NB4 (cell line): Measurements from ENCODE around the gene MAD2L2.

ENCODE experiments used
- DNase-seq: peaks from one replicate; pipeline ENCODE4 v3.0.0; 2010; ENCODE audit warnings: low read depth
- H3K4me3 ChIP-seq: one replicate; pipeline ENCODE4 v1.5.1; 2011; ENCODE audit warnings: mild to moderate bottlenecking, low read depth, low read length, moderate library complexity
- MYC ChIP-seq: IDR thresholded peaks from 2 replicates; pipeline ENCODE4 v1.6.1; 2011; ENCODE audit warnings: low read depth, low read length
- POLR2A ChIP-seq: IDR thresholded peaks from 2 replicates; pipeline ENCODE4 v1.6.1; 2011; ENCODE audit warnings: mild to moderate bottlenecking; ENCODE audit not compliant: insufficient read length; ENCODE audit errors: extremely low read depth
- TF ChIP-seq, protein P1 (sequence below): IDR thresholded peaks from 2 replicates; pipeline ENCODE4 v1.6.1; 2011; ENCODE audit warnings: low read depth, low read length
- TF ChIP-seq, protein P2 (sequence below): IDR thresholded peaks from one replicate; pipeline ENCODE4 v1.5.1; 2012; ENCODE audit warnings: low read depth, low read length

MAD2L2 gene

DNA sequence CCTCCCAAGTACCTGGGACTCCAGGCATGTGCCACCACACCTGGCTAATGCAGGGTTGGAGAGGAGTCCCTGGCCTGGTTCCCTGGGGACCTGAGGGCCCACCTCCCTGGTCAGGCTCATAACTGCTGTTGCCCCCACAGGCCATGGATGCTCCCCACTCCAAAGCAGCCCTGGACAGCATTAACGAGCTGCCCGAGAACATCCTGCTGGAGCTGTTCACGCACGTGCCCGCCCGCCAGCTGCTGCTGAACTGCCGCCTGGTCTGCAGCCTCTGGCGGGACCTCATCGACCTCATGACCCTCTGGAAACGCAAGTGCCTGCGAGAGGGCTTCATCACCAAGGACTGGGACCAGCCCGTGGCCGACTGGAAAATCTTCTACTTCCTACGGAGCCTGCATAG, 12.4 kb downstream of the MAD2L2 start:
- DNase-seq: no peak
- TF ChIP-seq, protein P1, sequence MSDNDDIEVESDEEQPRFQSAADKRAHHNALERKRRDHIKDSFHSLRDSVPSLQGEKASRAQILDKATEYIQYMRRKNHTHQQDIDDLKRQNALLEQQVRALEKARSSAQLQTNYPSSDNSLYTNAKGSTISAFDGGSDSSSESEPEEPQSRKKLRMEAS: no peak
- TF ChIP-seq MYC (no peak), POLR2A (no peak)
- TF ChIP-seq, protein P2, sequence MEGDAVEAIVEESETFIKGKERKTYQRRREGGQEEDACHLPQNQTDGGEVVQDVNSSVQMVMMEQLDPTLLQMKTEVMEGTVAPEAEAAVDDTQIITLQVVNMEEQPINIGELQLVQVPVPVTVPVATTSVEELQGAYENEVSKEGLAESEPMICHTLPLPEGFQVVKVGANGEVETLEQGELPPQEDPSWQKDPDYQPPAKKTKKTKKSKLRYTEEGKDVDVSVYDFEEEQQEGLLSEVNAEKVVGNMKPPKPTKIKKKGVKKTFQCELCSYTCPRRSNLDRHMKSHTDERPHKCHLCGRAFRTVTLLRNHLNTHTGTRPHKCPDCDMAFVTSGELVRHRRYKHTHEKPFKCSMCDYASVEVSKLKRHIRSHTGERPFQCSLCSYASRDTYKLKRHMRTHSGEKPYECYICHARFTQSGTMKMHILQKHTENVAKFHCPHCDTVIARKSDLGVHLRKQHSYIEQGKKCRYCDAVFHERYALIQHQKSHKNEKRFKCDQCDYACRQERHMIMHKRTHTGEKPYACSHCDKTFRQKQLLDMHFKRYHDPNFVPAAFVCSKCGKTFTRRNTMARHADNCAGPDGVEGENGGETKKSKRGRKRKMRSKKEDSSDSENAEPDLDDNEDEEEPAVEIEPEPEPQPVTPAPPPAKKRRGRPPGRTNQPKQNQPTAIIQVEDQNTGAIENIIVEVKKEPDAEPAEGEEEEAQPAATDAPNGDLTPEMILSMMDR: no peak

DNA sequence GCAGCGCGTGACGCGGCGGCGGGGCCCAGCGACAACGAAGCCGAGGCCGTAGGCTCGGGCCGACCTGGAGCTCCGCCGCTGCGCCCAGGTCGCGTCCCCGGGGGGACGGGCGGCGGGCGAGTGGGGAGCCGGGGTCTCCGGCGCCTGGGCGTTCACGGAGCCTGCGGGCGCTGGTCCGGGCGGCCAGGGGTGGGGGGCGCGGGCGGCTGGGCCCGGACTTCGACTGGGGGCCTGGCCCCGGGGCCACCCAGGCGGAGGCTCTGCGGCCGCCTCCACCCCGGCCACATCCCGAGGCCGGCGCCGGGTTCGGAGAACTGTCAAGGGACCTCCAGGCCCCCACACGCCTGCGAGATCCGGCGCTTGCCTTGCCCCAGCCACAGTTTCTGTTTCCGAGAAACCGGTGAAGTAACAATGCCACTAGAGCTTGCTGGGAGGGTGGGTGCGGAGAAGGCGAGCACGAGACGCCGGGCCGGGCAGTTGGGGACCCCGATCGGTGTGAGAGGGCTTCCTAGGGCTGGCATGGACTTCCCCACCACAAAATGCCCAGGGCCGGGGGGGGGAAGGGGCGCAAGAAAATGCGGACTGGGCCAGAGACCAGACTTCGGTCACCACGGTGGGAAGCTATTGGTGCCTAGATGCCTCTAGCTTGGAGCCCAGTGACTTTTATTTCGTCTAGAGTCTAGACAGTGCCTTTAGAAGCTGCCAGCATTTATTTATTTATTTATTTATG, 16.4 kb downstream of the MAD2L2 start:
- peak overlapping the region; percentile 53 for H3K4me3 ChIP-seq
- peak; percentile 80 for DNase-seq
- TF ChIP-seq, protein P2: no peak
- TF ChIP-seq MYC: no peak
- TF ChIP-seq POLR2A: peak; percentile 1

More for the DNA sequence above, 12.4 kb downstream of the MAD2L2 start:
- H3K4me3 ChIP-seq: no peak overlapping the region

DNA sequence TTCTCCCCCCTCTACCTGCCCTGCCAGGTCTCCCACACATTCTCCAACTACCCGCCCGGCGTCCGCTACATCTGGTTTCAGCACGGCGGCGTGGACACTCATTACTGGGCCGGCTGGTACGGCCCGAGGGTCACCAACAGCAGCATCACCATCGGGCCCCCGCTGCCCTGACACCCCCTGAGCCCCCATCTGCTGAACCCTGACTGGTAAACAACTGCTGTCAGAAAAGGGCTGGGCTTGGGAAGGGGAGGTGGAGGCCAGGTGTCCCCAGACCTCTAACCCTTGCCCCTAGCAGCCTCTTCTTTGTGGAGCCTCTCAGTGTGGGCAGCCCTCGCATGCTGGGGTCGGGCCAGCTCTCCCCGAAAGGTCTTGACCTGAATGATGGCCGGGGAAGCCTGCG, 19.8 kb downstream of the MAD2L2 start:
- TF ChIP-seq POLR2A: no peak
- TF ChIP-seq MYC: no peak
- TF ChIP-seq, protein P1: no peak
- no peak overlapping the region for H3K4me3 ChIP-seq
- DNase-seq: no peak

DNA sequence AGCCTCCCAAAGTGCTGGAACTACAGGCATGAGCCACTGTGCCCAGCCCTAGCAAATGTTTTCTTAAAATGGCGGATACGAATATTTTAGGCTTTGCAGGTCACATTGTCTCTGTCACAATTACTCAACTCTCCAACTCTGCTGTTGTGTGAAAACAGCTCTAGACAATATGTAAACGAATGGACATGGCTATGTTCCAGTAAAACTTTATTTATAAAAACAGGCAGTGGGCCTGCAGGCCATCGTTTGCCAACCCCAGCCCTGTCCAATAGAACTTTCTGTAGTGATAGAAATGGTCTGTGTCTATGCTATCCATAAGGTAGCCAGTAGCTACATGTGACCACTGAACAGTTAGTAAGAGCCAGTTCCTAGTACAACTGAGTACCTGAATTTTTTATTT, 21.2 kb downstream of the MAD2L2 start:
- no peak overlapping the region for H3K4me3 ChIP-seq
- TF ChIP-seq POLR2A (no peak), MYC (no peak)
- TF ChIP-seq, protein P1: no peak
- TF ChIP-seq, protein P2: no peak
- DNase-seq: no peak

DNA sequence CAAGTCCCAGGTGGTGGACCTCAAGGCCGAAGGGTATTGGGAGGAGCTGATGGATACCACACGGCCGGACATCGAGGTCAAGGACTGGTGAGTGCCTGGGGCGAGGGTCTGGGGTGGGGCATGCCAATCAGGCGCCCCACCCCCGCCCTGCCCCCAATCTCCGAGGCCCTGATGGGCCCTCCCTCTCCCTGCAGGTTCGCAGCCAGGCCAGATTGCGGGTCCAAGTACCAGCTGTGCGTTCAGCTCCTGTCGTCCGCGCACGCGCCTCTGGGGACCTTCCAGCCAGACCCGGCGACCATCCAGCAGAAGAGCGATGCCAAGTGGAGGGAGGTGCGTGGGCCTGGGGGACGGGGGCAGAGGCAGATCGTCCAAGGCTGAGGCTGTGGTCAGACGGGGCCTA, 22.4 kb downstream of the MAD2L2 start:
- H3K4me3 ChIP-seq: no peak overlapping the region
- no peak for DNase-seq
- TF ChIP-seq POLR2A: no peak
- TF ChIP-seq, protein P2: no peak
- no peak for TF ChIP-seq MYC
- TF ChIP-seq, protein P1: no peak

DNA sequence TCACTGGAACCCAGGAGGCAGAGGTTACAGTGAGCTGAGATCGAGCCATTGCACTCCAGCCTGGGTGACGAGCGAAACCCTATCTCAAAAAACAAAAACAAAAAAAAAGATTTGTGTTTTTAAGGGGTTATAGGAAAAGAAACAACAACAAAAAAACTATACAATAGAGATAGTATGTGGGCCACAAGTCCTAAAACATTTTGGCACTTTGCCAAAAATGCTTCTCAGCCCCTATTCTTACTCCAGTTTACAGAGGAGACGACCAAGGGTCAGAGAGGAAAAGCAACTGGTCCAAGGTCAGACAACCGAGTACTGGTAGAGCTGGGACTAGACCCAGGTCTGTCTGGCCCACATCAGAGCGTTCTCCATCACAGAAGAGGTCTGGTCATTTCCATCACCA, 23.3 kb downstream of the MAD2L2 start:
- no peak for DNase-seq
- no peak for TF ChIP-seq MYC
- TF ChIP-seq, protein P2: no peak
- TF ChIP-seq POLR2A: no peak
- TF ChIP-seq, protein P1: no peak

More for the DNA sequence above, 23.3 kb downstream of the MAD2L2 start:
- H3K4me3 ChIP-seq: no peak overlapping the region
